Mesenchymal stem cell (in vitro differentiated cells and primary cell): ENCODE results near the gene DTNB.
A peak's percentile ranks its signal among the peaks of the same experiment; 100 is the strongest.

Experiments
- DNase-seq: peaks from one replicate; pipeline ENCODE4 v3.0.0-alpha.2; 2013
- H2AFZ ChIP-seq: one replicate; pipeline ENCODE4 v1.6.1; 2013; ENCODE audit warnings: low read depth, mild to moderate bottlenecking, control low read depth, inconsistent platforms, low read length, moderate library complexity
- H2AK5ac ChIP-seq: 2 replicates; pipeline ENCODE4 v1.6.1; 2013; ENCODE audit warnings: low read length, moderate library complexity, mild to moderate bottlenecking, inconsistent platforms; ENCODE audit not compliant: severe bottlenecking
- H2BK120ac ChIP-seq: one replicate; pipeline ENCODE4 v1.6.1; 2013; ENCODE audit warnings: low read depth, mild to moderate bottlenecking, inconsistent platforms, low read length, moderate library complexity
- H2BK12ac ChIP-seq, 2 experiments: one replicate each; pipeline ENCODE4 v1.6.1; 2013; ENCODE audit warnings: inconsistent platforms in 2 of 2, low read length in 2 of 2, mild to moderate bottlenecking in 2 of 2, moderate library complexity in 2 of 2, control low read depth in 1 of 2
- H2BK15ac ChIP-seq: one replicate; pipeline ENCODE4 v1.6.1; 2013; ENCODE audit warnings: mild to moderate bottlenecking, low read depth, inconsistent platforms; ENCODE audit not compliant: poor library complexity, severe bottlenecking
- H2BK5ac ChIP-seq: 2 replicates; pipeline ENCODE4 v1.6.1; 2013; ENCODE audit warnings: low read depth, mild to moderate bottlenecking, low read length, control low read depth, inconsistent platforms; ENCODE audit not compliant: poor library complexity, severe bottlenecking
- H3K14ac ChIP-seq, 2 experiments: one replicate each; pipeline ENCODE4 v1.6.1; 2013; ENCODE audit warnings: inconsistent platforms in 2 of 2, low read length in 2 of 2, control low read depth in 1 of 2, mild to moderate bottlenecking in 1 of 2, moderate library complexity in 1 of 2
- H3K18ac ChIP-seq, 2 experiments: one replicate each; pipeline ENCODE4 v1.6.1; 2013; ENCODE audit warnings: inconsistent platforms in 2 of 2, low read length in 2 of 2, control low read depth in 1 of 2, low read depth in 1 of 2, mild to moderate bottlenecking in 1 of 2
- H3K23ac ChIP-seq, 2 experiments: one replicate each; pipeline ENCODE4 v1.6.1; 2013; ENCODE audit warnings: inconsistent platforms in 2 of 2, low read length in 2 of 2, mild to moderate bottlenecking in 2 of 2, moderate library complexity in 2 of 2, control low read depth in 1 of 2
- H3K27ac ChIP-seq: 2 replicates; pipeline ENCODE4 v1.5.1; 2013; ENCODE audit warnings: mild to moderate bottlenecking, moderate library complexity, low read length, control low read depth, inconsistent platforms; ENCODE audit not compliant: poor library complexity, severe bottlenecking
- H3K27me3 ChIP-seq, 2 experiments: 2 replicates each; pipeline versions ENCODE4 v1.6.1 to v1.7.0; 2013; ENCODE audit warnings: low read length in 2 of 2, mild to moderate bottlenecking in 2 of 2, moderate library complexity in 2 of 2, control low read depth in 1 of 2, inconsistent platforms in 1 of 2; ENCODE audit not compliant: control insufficient read depth in 1 of 2, insufficient read depth in 1 of 2
- H3K36me3 ChIP-seq, 2 experiments: 2 replicates each; pipeline versions ENCODE4 v1.6.1 to v1.7.0; 2013; ENCODE audit warnings: low read length in 2 of 2, control low read depth in 1 of 2, inconsistent platforms in 1 of 2, low read depth in 1 of 2, mild to moderate bottlenecking in 1 of 2; ENCODE audit not compliant: insufficient read depth in 2 of 2, control insufficient read depth in 1 of 2
- H3K4ac ChIP-seq, 2 experiments: one replicate each; pipeline ENCODE4 v1.6.1; 2013; ENCODE audit warnings: inconsistent platforms in 2 of 2, low read length in 2 of 2, mild to moderate bottlenecking in 2 of 2, moderate library complexity in 2 of 2, control low read depth in 1 of 2, low read depth in 1 of 2
- H3K4me1 ChIP-seq: 2 replicates; pipeline ENCODE4 v1.6.1; 2013; ENCODE audit warnings: low read depth, low read length, control low read depth; ENCODE audit not compliant: control insufficient read depth, insufficient read depth
- H3K4me2 ChIP-seq: 2 replicates; pipeline ENCODE4 v1.6.1; 2013; ENCODE audit warnings: low read length, mild to moderate bottlenecking, inconsistent platforms; ENCODE audit not compliant: poor library complexity, severe bottlenecking
- H3K4me3 ChIP-seq, 2 experiments: 2 replicates each; pipeline versions ENCODE4 v1.5.1 to v1.7.0; 2013; ENCODE audit warnings: low read length in 2 of 2, mild to moderate bottlenecking in 2 of 2, control low read depth in 1 of 2, low read depth in 1 of 2; ENCODE audit not compliant: insufficient read depth in 1 of 2
- H3K79me1 ChIP-seq: replicated peaks from 2 replicates; pipeline ENCODE4 v1.6.1; 2013; ENCODE audit warnings: mild to moderate bottlenecking, control low read depth, low read length, inconsistent platforms; ENCODE audit not compliant: poor library complexity, severe bottlenecking
- H3K9ac ChIP-seq: 2 replicates; pipeline ENCODE4 v1.7.0; 2013; ENCODE audit warnings: mild to moderate bottlenecking, low read length, moderate library complexity
- H3K9me3 ChIP-seq: 2 replicates; pipeline ENCODE4 v1.7.0; 2013; ENCODE audit warnings: mild to moderate bottlenecking, low read length; ENCODE audit not compliant: control insufficient read depth
- H4K8ac ChIP-seq: one replicate; pipeline ENCODE4 v1.6.1; 2013; ENCODE audit warnings: inconsistent platforms, mild to moderate bottlenecking, low read length, moderate library complexity
- H4K91ac ChIP-seq: one replicate; pipeline ENCODE4 v1.6.1; 2013; ENCODE audit warnings: mild to moderate bottlenecking, low read length, inconsistent platforms
- WGBS: methylation state at CpG from one replicate; pipeline ENCODE4 v1.1.7; 2013; ENCODE audit warnings: mixed read lengths; 5-methylcytosine and 5-hydroxymethylcytosine counted together

Gene DTNB

GRCh38 chr2:25398534-25398933, 274.8 kb downstream of the DTNB start:
- Histone ChIP-seq H2BK15ac (no peak overlapping the region), H3K27me3 (no peaks in the 10 kb centered on the region), H2AFZ (no peak overlapping the region), H3K4me2 (no peak overlapping the region), H2BK120ac (no peak overlapping the region), H3K79me1 (no peaks in the 10 kb centered on the region), H4K8ac (no peak overlapping the region), H3K4ac (no peak overlapping the region), H2AK5ac (no peak overlapping the region), H3K9ac (no peak overlapping the region), H3K23ac (no peak overlapping the region), H3K36me3 (no peaks in the 10 kb centered on the region), H3K4me3 (no peak overlapping the region), H3K18ac (no peak overlapping the region), H4K91ac (no peak overlapping the region), H3K14ac (no peak overlapping the region), H2BK5ac (no peak overlapping the region), H3K27ac (no peak overlapping the region), H3K4me1 (no peaks in the 10 kb centered on the region), H2BK12ac (no peak overlapping the region), H3K9me3 (no peaks in the 10 kb centered on the region)
- DNase-seq = no peak
- WGBS = 86% methylated on average over 4 of the region's 4 CpGs

- no peak overlapping the region for H3K9ac ChIP-seq
- no peak overlapping the region for H2AFZ ChIP-seq
- H3K27me3 ChIP-seq = no peaks in the 10 kb centered on the region
- H3K14ac ChIP-seq = no peak overlapping the region
- no peak overlapping the region for H3K18ac ChIP-seq
- H3K4me1 ChIP-seq = no peaks in the 10 kb centered on the region
- H3K4ac ChIP-seq = no peak overlapping the region
- H3K4me3 ChIP-seq = no peak overlapping the region
- WGBS = 98% methylated on average over 4 of the region's 4 CpGs
- no peak overlapping the region for H4K8ac ChIP-seq
- no peak overlapping the region for H2BK5ac ChIP-seq
- H2BK15ac ChIP-seq = no peak overlapping the region
- no peak overlapping the region for H2BK12ac ChIP-seq
- no peak for DNase-seq
- H3K4me2 ChIP-seq = no peak overlapping the region
- H3K27ac ChIP-seq = no peak overlapping the region
- H2BK120ac ChIP-seq = no peak overlapping the region
- H4K91ac ChIP-seq = no peak overlapping the region
- no peak overlapping the region for H2AK5ac ChIP-seq
- H3K9me3 ChIP-seq = no peaks in the 10 kb centered on the region
- no peak overlapping the region for H3K23ac ChIP-seq
- H3K36me3 ChIP-seq = no peaks in the 10 kb centered on the region
- H3K79me1 ChIP-seq = no peaks in the 10 kb centered on the region
Measured at GRCh38 chr2:25397777-25398176, 275.6 kb downstream of the DTNB start.

DNA sequence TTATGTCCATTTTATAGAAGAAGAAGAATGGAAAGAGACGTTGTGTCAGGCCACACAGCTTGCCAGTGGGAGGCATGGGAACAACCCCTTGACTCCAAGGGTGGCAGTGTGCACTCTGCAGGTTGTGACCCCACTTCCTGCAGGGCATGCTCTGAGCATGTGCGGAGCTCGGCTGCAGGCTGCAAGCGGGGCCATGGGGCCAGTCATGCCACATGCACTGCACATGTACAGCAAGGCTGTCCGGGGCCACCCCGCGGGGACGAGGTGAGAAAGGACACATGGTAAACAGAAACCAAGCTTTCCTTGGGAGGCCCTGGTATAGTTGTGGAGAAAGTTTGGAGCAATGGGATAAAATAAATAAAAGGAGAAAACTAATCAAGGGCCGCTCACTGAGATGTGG, 284.2 kb downstream of the DTNB start:
- Histone ChIP-seq H3K4me3 (no peak overlapping the region), H3K27ac (no peak overlapping the region), H2AK5ac (no peak overlapping the region), H2BK12ac (no peak overlapping the region), H4K91ac (no peak overlapping the region), H3K9me3 (no peaks in the 10 kb centered on the region), H2BK120ac (no peak overlapping the region), H3K18ac (no peak overlapping the region), H3K4me1 (no peaks in the 10 kb centered on the region), H3K9ac (no peak overlapping the region), H3K14ac (peak overlapping the region in 1 of 2 experiments; percentile 53), H2BK5ac (no peak overlapping the region), H3K4me2 (no peak overlapping the region), H3K79me1 (no peaks in the 10 kb centered on the region), H4K8ac (no peak overlapping the region), H3K23ac (no peak overlapping the region), H3K36me3 (peaks cover 0 to 16% of the 10 kb centered on the region in 2 experiments), H3K27me3 (no peaks in the 10 kb centered on the region), H2AFZ (no peak overlapping the region), H2BK15ac (no peak overlapping the region), H3K4ac (no peak overlapping the region)
- WGBS = 95% methylated on average over 9 of the region's 9 CpGs
- no peak for DNase-seq

DNA sequence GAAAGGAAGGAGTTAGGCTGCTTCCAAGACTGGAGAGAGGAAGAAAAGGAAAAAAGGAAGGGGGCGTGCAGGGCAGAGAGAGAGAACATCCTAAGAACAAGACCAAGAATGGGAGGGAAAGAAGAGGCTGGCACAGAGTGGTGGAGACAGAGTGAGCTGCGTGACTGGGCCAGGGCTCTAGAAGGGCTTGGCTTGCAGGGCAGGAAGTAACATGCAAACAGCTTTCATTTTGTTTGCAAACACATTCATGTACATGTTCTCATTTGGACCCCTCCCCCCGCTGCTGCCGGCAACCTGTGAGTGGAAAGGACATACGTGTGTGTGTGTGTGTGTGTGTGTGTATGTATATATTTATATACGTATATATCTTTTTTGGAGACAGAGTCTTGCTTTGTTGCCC, 284.9 kb downstream of the DTNB start:
- no peak overlapping the region for H2BK120ac ChIP-seq
- H3K27me3 ChIP-seq = no peaks in the 10 kb centered on the region
- no peaks in the 10 kb centered on the region for H3K4me1 ChIP-seq
- H2AK5ac ChIP-seq = no peak overlapping the region
- no peak overlapping the region for H3K27ac ChIP-seq
- H3K4me3 ChIP-seq = no peak overlapping the region
- no peak overlapping the region for H2AFZ ChIP-seq
- no peaks in the 10 kb centered on the region for H3K9me3 ChIP-seq
- DNase-seq = no peak
- H4K91ac ChIP-seq = no peak overlapping the region
- H3K18ac ChIP-seq = no peak overlapping the region
- H2BK12ac ChIP-seq = no peak overlapping the region
- H3K36me3 ChIP-seq = peaks cover 0 to 16% of the 10 kb centered on the region in 2 experiments
- H3K9ac ChIP-seq = no peak overlapping the region
- H3K4me2 ChIP-seq = no peak overlapping the region
- H3K23ac ChIP-seq = no peak overlapping the region
- WGBS = 83% methylated on average over 5 of the region's 6 CpGs
- no peak overlapping the region for H2BK5ac ChIP-seq
- H4K8ac ChIP-seq = peak overlapping the region; percentile 58
- no peak overlapping the region for H3K4ac ChIP-seq
- no peak overlapping the region for H3K14ac ChIP-seq
- no peaks in the 10 kb centered on the region for H3K79me1 ChIP-seq
- H2BK15ac ChIP-seq = no peak overlapping the region
